K562 (cell line): ENCODE measurements around the gene CDC42EP3. TPM values are rescaled to one million over a fixed set of nuclear protein-coding genes. Genes with fewer than 3 reads are reported as not detected.

ENCODE experiments used
- CBX2 ChIP-seq: fragments of 200-600 bp; sonication (generic); IDR thresholded peaks from one replicate; pipeline ENCODE4 v1.6.1; 2012; ENCODE audit warnings: mild to moderate bottlenecking, low read length, inconsistent platforms; ENCODE audit not compliant: insufficient read depth, poor library complexity, severe bottlenecking
- CSDE1 ChIP-seq, 2 experiments: fragments of 450-650 bp; IDR thresholded peaks; 2 replicates each; pipeline ENCODE4 v1.6.1; 2016; ENCODE audit warnings: mild to moderate bottlenecking in 1 of 2
- DPF2 ChIP-seq: fragments of 450-650 bp; IDR thresholded peaks from 2 replicates; pipeline ENCODE4 v1.6.1; 2016
- GABPA ChIP-seq: fragments of 200-800 bp; sonication (Bioruptor generic); conservative IDR thresholded peaks from 2 replicates; pipeline ENCODE4 v1.6.1; 2016; ENCODE audit warnings: low read depth, missing genetic modification characterization, missing compliant biosample characterization
- HDAC1 ChIP-seq, 2 experiments: fragments of 450-650 bp; IDR thresholded peaks; 2 replicates each; pipeline ENCODE4 v1.6.1; 2016 to 2017; ENCODE audit warnings: inconsistent platforms in 1 of 2, mild to moderate bottlenecking in 1 of 2, moderate library complexity in 1 of 2
- MCM3 ChIP-seq: fragments of 450-650 bp; IDR thresholded peaks from 2 replicates; pipeline ENCODE4 v1.6.1; 2016
- MGA ChIP-seq: fragments of 450-650 bp; IDR thresholded peaks from 2 replicates; pipeline ENCODE4 v1.6.1; 2016; ENCODE audit warnings: mild to moderate bottlenecking, moderate library complexity
- TEAD4 ChIP-seq, 2 experiments: sonication (generic) in 1 of 2; formaldehyde crosslinking in 1 of 2; IDR thresholded peaks; 2 replicates each; pipeline versions ENCODE4 v1.6.1 to v1.8.0; 2012 to 2022; ENCODE audit warnings: borderline replicate concordance in 1 of 2, inconsistent platforms in 1 of 2, low read length in 1 of 2, mild to moderate bottlenecking in 1 of 2, missing genetic modification reagents in 1 of 2
- ZNF75A ChIP-seq: fragments of 450-650 bp; formaldehyde crosslinking; IDR thresholded peaks from 2 replicates; pipeline ENCODE4 v1.4.0; 2020; ENCODE audit warnings: mild to moderate bottlenecking
- polyA plus RNA-seq, 8 experiments: library from polyadenylated mRNA; depleted of rRNA in 4 of 8; stranded (reverse) in 5 of 8; unstranded in 3 of 8; fragments of >200 nt; fragmentation: Nextera tagmentation in 2 of 8; fragmentation: Illumina TruSeq in 1 of 8; extraction: Ambion mirVana in 2 of 8; extraction: Trizol in 1 of 8; gene quantifications; 2 replicates each; pipeline versions ENCODE4 v1.2.1 to v1.2.3, GENCODE V29; 2011 to 2014; ENCODE audit warnings: inconsistent platforms in 1 of 8, missing spikeins in 1 of 8
- total RNA-seq, 7 experiments: library from RNA; depleted of rRNA in 6 of 7; stranded (reverse); fragments of >200 nt in 6 of 7; fragmentation: Illumina TruSeq in 2 of 7; extraction: Trizol in 2 of 7; gene quantifications; 2 replicates each; pipeline versions ENCODE4 v1.2.1 to v1.2.3, GENCODE V29; 2011 to 2021; ENCODE audit warnings: low replicate concordance in 1 of 7
- TF ChIP-seq, protein P1 (sequence below): fragments of 250-450 bp; sonication (Bioruptor Pico); IDR thresholded peaks from 2 replicates; pipeline ENCODE4 v1.8.0; 2021; ENCODE audit warnings: moderate library complexity, mild to moderate bottlenecking, inconsistent platforms
- TF ChIP-seq, protein P2 (sequence below), 2 experiments: fragments of 450-650 bp; conservative IDR thresholded peaks; 2 replicates each; pipeline ENCODE4 v1.6.1; 2017; ENCODE audit warnings: mild to moderate bottlenecking in 2 of 2, moderate library complexity in 2 of 2
- TF ChIP-seq, protein P3 (sequence below), 2 experiments: IDR thresholded peaks; 2 replicates each; pipeline ENCODE4 v1.6.1; 2011; ENCODE audit warnings: borderline replicate concordance in 1 of 2, control low read depth in 1 of 2, low read depth in 1 of 2, low read length in 1 of 2, mild to moderate bottlenecking in 1 of 2, mixed read lengths in 1 of 2, moderate library complexity in 1 of 2; ENCODE audit not compliant: insufficient read depth in 1 of 2, insufficient read length in 1 of 2, poor library complexity in 1 of 2, severe bottlenecking in 1 of 2; ENCODE audit errors: extremely low read depth in 1 of 2

CDC42EP3 gene
- total and polyA plus RNA-seq, 9 of the 15 experiments (the other 6 are each of a cell fraction or from before 2014, with no cell fraction given) = 0.72 to 6.4 (median 2.0) TPM

DNA sequence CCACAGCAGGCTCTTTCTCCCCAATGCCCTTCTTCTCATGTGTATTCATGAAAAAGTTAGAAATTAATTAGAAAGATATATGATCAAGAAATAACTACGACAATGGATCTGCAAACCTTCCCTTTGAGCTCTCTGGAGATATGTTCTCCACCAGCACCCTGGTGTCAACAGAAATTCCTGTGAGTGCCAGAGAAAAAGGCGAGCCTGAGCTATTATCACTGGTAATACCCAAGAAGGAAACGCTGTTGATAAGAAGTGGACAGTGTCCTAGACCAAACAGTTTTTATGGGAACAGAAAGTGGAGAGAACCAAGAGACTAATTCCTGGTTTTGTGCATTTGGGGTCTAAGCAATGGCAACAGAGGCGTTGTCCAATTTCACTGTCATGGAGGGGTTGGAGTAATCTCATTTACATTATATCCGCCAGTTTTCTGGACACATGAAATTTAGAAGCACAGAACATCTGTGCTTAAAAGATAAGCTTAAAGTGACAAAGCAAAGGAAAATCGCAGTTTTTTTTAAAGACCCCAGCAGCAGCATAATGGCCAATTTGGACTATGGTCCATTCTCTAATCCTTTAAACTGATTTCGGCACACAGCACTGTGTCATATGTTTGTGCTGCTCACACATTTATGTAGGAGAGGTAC, 47.2 kb upstream of the CDC42EP3 start (continued):
- TF ChIP-seq GABPA (tag) = peak; percentile 30; the same call in 1 of the 2 replicates
- TF ChIP-seq, protein P1, sequence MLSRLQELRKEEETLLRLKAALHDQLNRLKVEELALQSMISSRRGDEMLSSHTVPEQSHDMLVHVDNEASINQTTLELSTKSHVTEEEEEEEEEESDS (CRISPR knock-in tag) = no peak
- TF ChIP-seq CBX2 = no peak
- TF ChIP-seq, protein P2, sequence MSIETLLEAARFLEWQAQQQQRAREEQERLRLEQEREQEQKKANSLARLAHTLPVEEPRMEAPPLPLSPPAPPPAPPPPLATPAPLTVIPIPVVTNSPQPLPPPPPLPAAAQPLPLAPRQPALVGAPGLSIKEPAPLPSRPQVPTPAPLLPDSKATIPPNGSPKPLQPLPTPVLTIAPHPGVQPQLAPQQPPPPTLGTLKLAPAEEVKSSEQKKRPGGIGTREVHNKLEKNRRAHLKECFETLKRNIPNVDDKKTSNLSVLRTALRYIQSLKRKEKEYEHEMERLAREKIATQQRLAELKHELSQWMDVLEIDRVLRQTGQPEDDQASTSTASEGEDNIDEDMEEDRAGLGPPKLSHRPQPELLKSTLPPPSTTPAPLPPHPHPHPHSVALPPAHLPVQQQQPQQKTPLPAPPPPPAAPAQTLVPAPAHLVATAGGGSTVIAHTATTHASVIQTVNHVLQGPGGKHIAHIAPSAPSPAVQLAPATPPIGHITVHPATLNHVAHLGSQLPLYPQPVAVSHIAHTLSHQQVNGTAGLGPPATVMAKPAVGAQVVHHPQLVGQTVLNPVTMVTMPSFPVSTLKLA (conservative IDR thresholded peaks at IDR 0.05) = 0 out of 4 replicates have a peak, but pooled peaks of 1 of the 2 experiments have one; percentile 19
- TF ChIP-seq, protein P3, sequence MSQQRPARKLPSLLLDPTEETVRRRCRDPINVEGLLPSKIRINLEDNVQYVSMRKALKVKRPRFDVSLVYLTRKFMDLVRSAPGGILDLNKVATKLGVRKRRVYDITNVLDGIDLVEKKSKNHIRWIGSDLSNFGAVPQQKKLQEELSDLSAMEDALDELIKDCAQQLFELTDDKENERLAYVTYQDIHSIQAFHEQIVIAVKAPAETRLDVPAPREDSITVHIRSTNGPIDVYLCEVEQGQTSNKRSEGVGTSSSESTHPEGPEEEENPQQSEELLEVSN (IDR thresholded peaks at IDR 0.05; ENCODE audit: borderline replicate concordance in 1 of 2, extremely low read depth in 1 of 2, insufficient read depth in 1 of 2, insufficient read length in 1 of 2, low read depth in 1 of 2, low read length in 1 of 2, poor library complexity in 1 of 2, severe bottlenecking in 1 of 2) = no peak
- 0 out of 4 replicates have a peak, but pooled peaks of 1 of the 2 experiments have one; percentile 37 for TF ChIP-seq CSDE1 (IDR thresholded peaks at IDR 0.05)
- peak; percentile 17; the same call in 1 of the 2 replicates for TF ChIP-seq MGA
- no peak for TF ChIP-seq MCM3
- TF ChIP-seq TEAD4 (IDR thresholded peaks at IDR 0.05; ENCODE audit: low read length) = peak; percentile 72
- no peak for TF ChIP-seq TEAD4 (CRISPR knock-in tag; IDR thresholded peaks at IDR 0.05; ENCODE audit: borderline replicate concordance)
- TF ChIP-seq ZNF75A (CRISPR knock-in tag) = no peak
- peak; percentile 82 for TF ChIP-seq DPF2
- TF ChIP-seq HDAC1 (IDR thresholded peaks at IDR 0.05) = no peak
